Endothelial cell of umbilical vein (primary cell): ENCODE results near the gene CARD11. TPM values are rescaled to one million over a fixed set of nuclear protein-coding genes. Genes with fewer than 3 reads are reported as not detected.

Experiments
- BruUV-seq: library from RNA; stranded (reverse); fragments of 400-500 nt; replicated peaks from 2 replicates; lab custom pipeline; 2021; lab: Mats Ljungman, UMichigan
- CTCF ChIA-PET: fragments of 300-600, 350-600 bp; sonication (Branson Sonifier 250); formaldehyde crosslinking; loops from one replicate; lab custom pipeline; 2021; ENCODE audit warnings: antibody characterized with exemption, inconsistent platforms; lab: Charles Lee
- POLR2A ChIA-PET: fragments of 300-600, 350-600 bp; sonication (Branson Sonifier 250); formaldehyde crosslinking; loops from one replicate; lab custom pipeline; 2021; ENCODE audit warnings: antibody characterized with exemption, inconsistent platforms; lab: Charles Lee
- DNase-seq: peaks from one replicate; pipeline ENCODE4 v3.0.0-alpha.2; 2011; ENCODE audit warnings: low read depth, low spot score
- FAIRE-seq: peaks from 2 replicates; lab custom pipeline; 2011; peaks lifted over from hg19 to GRCh38; lab: Jason Lieb, UNC
- H2AFZ ChIP-seq: 2 replicates; pipeline ENCODE4 v1.6.0; 2012; ENCODE audit warnings: low read depth, low read length, control low read depth, inconsistent platforms
- H3K27ac ChIP-seq: 2 replicates; pipeline ENCODE4 v1.5.1; 2011; ENCODE audit warnings: low read depth, mild to moderate bottlenecking, control low read depth, low read length, moderate library complexity; ENCODE audit not compliant: insufficient read depth
- H3K27me3 ChIP-seq, 2 experiments: 2 replicates each; pipeline versions ENCODE4 v1.6.0 to v1.6.1; 2011; ENCODE audit warnings: low read length in 2 of 2, mixed read lengths in 1 of 2; ENCODE audit not compliant: control insufficient read depth in 2 of 2, insufficient read depth in 2 of 2
- H3K36me3 ChIP-seq, 2 experiments: 2 replicates in 1 of 2; 3 replicates in 1 of 2; pipeline ENCODE4 v1.5.1; 2011; ENCODE audit warnings: low read length in 2 of 2, mild to moderate bottlenecking in 1 of 2, moderate library complexity in 1 of 2; ENCODE audit not compliant: control insufficient read depth in 2 of 2, insufficient read depth in 2 of 2; ENCODE audit errors: extremely low read depth in 1 of 2
- H3K4me1 ChIP-seq: 3 replicates; pipeline ENCODE4 v1.5.1; 2011; ENCODE audit warnings: mild to moderate bottlenecking, low read length; ENCODE audit not compliant: control insufficient read depth, insufficient read depth; ENCODE audit errors: extremely low read depth
- H3K4me2 ChIP-seq: 2 replicates; pipeline ENCODE4 v1.6.1; 2011; ENCODE audit warnings: low read length, control low read depth, mixed read lengths; ENCODE audit not compliant: insufficient read depth
- H3K4me3 ChIP-seq, 3 experiments: fragments of 200-600 bp in 1 of 3; sonication (generic), shearing (Covaris generic) in 1 of 3; replicated peaks in 1 of 3; 2 replicates each; pipeline ENCODE4 v1.5.1; 2011 to 2016; ENCODE audit warnings: control low read depth in 3 of 3, low read length in 3 of 3, mild to moderate bottlenecking in 2 of 3, inconsistent platforms in 1 of 3, low read depth in 1 of 3, moderate library complexity in 1 of 3; ENCODE audit not compliant: insufficient read depth in 1 of 3
- H3K79me2 ChIP-seq: 2 replicates; pipeline ENCODE4 v1.6.0; 2012; ENCODE audit warnings: low read length, inconsistent platforms; ENCODE audit not compliant: control insufficient read depth, insufficient read depth
- H3K9ac ChIP-seq: replicated peaks from 2 replicates; pipeline ENCODE3; 2011; ENCODE audit warnings: low read length, control low read depth; ENCODE audit not compliant: insufficient read depth; ENCODE audit errors: extremely low read depth
- H3K9me1 ChIP-seq: replicated peaks from 3 replicates; pipeline ENCODE4 v1.6.0; 2011; ENCODE audit warnings: mild to moderate bottlenecking, low read length; ENCODE audit not compliant: control insufficient read depth, insufficient read depth; ENCODE audit errors: extremely low read depth
- H3K9me3 ChIP-seq: replicated peaks from 2 replicates; pipeline ENCODE4 v1.5.1; 2012; ENCODE audit warnings: low read length, inconsistent platforms; ENCODE audit not compliant: control insufficient read depth, insufficient read depth
- H4K20me1 ChIP-seq: replicated peaks from 2 replicates; pipeline ENCODE3; 2011; ENCODE audit warnings: mild to moderate bottlenecking, low read length; ENCODE audit not compliant: control insufficient read depth, insufficient read depth; ENCODE audit errors: extremely low read depth
- CTCF ChIP-seq, 2 donors: IDR thresholded peaks; 1 replicate in 1 of 2; 2 replicates in 1 of 2; pipeline ENCODE4 v1.5.1; 2011; ENCODE audit warnings: low read length in 2 of 2, mild to moderate bottlenecking in 2 of 2, moderate library complexity in 2 of 2, control low read depth in 1 of 2, inconsistent platforms in 1 of 2, low read depth in 1 of 2; ENCODE audit not compliant: insufficient read depth in 1 of 2; ENCODE audit errors: extremely low read depth in 1 of 2
- EZH2 ChIP-seq: IDR thresholded peaks from 2 replicates; pipeline ENCODE4 v1.6.1; 2012; ENCODE audit warnings: borderline replicate concordance, low read depth, mild to moderate bottlenecking, moderate library complexity, low read length, inconsistent platforms; ENCODE audit not compliant: severe bottlenecking
- FOS ChIP-seq: IDR thresholded peaks from 2 replicates; pipeline ENCODE4 v1.6.1; 2011; ENCODE audit warnings: mild to moderate bottlenecking, low read length, moderate library complexity, borderline replicate concordance; ENCODE audit not compliant: insufficient read depth
- GATA2 ChIP-seq: IDR thresholded peaks from 2 replicates; pipeline ENCODE4 v1.7.0; 2011; ENCODE audit warnings: low read depth, mild to moderate bottlenecking, moderate library complexity, mixed read lengths, low read length; ENCODE audit not compliant: insufficient read length, insufficient read depth
- JUN ChIP-seq: IDR thresholded peaks from 2 replicates; pipeline ENCODE4 v1.6.1; 2011; ENCODE audit warnings: borderline replicate concordance, low read depth; ENCODE audit not compliant: insufficient read length, insufficient read depth
- MAX ChIP-seq: IDR thresholded peaks from 2 replicates; pipeline ENCODE4 v1.6.1; 2011; ENCODE audit not compliant: insufficient read depth, insufficient read length
- MYC ChIP-seq: IDR thresholded peaks from one replicate; pipeline ENCODE4 v1.6.1; 2011; ENCODE audit warnings: mild to moderate bottlenecking, low read depth, low read length
- POLR2A ChIP-seq: IDR thresholded peaks from 2 replicates; pipeline ENCODE4 v1.6.1; 2012; ENCODE audit warnings: low read depth, mild to moderate bottlenecking, control low read depth, low read length
- POLR2AphosphoS5 ChIP-seq: IDR thresholded peaks from 2 replicates; pipeline ENCODE4 v1.6.1; 2012; ENCODE audit warnings: low read depth, mild to moderate bottlenecking, control low read depth, low read length, moderate library complexity; ENCODE audit not compliant: insufficient read depth
- dilution Hi-C: fragments of 300-500 bp; cut with MboI; formaldehyde crosslinking; loops from one replicate; pipeline ENCODE4 v1.15.0; 2019; ENCODE audit warnings: low sequenced_read_pairs; ENCODE audit not compliant: extremely low pct_ligation_motif_present
- intact Hi-C: fragments of 100-400 bp; cut with micrococcal nuclease; formaldehyde crosslinking; loops from one replicate; pipeline ENCODE4 v1.10.0; 2022
- polyA plus RNA-seq, 4 experiments: library from polyadenylated mRNA; depleted of rRNA in 3 of 4; stranded (reverse) in 3 of 4; unstranded in 1 of 4; fragments of >200 nt; gene quantifications; 2 replicates each; pipeline versions ENCODE4 v1.2.1 to v1.2.3, GENCODE V29; 2011 to 2012; ENCODE audit warnings: missing spikeins in 1 of 4
- total RNA-seq: library from RNA; stranded (reverse); gene quantifications from 2 replicates; pipeline ENCODE4 v1.2.3, GENCODE V29; 2021

The CARD11 gene
- total and polyA plus RNA-seq, 2 donors (not counting 3 experiments of a cell fraction or from before 2014, with no cell fraction given) = 20.4 to 41.8 TPM

- intact Hi-C loops = no loop called here
- H2AFZ ChIP-seq = no peak overlapping the region
- H3K79me2 ChIP-seq = no peaks in the 10 kb centered on the region
- no peak overlapping the region for H3K4me2 ChIP-seq
- ChIA-PET CTCF (no interaction called here), POLR2A (no interaction called here)
- no peaks in the 10 kb centered on the region for H3K9me3 ChIP-seq
- FAIRE-seq = no peak
- dilution Hi-C loops = no loop called here
- no peaks in the 10 kb centered on the region for H3K4me1 ChIP-seq
- BruUV-seq = no TSS peak
- no peaks in the 10 kb centered on the region for H3K36me3 ChIP-seq
- TF ChIP-seq POLR2A (no peak), MAX (no peak), GATA2 (no peak), MYC (no peak), EZH2 (no peak), CTCF (IDR thresholded peaks at IDR 0.05; ENCODE audit: extremely low read depth in 1 of 2, insufficient read depth in 1 of 2, low read depth in 1 of 2, low read length in 2 of 2) (no peak), FOS (no peak), JUN (no peak), POLR2AphosphoS5 (no peak)
- H3K27me3 ChIP-seq = peaks cover 1 to 2% of the 10 kb centered on the region in 2 experiments
- no peak for DNase-seq
- no peaks in the 10 kb centered on the region for H4K20me1 ChIP-seq
- no peak overlapping the region for H3K4me3 ChIP-seq
- H3K9me1 ChIP-seq = no peaks in the 10 kb centered on the region
- H3K9ac ChIP-seq = no peak overlapping the region
- no peak overlapping the region for H3K27ac ChIP-seq
These were observed 38.7 kb upstream of the CARD11 start for GRCh38 chr7:3082386-3082785.
